ENCODE results near the gene PTGER2.

DNA sequence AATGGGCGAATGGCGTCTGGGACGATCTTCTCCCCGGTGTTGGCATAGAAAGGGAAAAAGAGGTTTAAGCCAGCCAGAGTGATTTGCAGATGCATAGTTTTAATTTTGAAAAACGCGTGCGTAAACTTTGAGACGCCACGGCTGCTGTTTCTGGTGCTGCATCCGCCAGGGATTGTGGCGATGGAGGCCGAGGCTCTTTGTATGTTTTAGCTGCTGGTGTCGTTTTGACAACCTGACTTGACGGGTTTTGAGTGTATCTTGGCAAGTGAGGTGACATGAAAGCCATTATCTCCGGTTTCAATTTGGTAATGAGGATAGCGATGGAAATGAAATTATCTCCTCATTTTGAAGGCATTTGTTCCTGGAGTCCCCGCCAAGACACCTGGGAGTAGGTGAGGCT lies 45.0 kb upstream of the PTGER2 start:
- TF ChIP-seq, protein P1, sequence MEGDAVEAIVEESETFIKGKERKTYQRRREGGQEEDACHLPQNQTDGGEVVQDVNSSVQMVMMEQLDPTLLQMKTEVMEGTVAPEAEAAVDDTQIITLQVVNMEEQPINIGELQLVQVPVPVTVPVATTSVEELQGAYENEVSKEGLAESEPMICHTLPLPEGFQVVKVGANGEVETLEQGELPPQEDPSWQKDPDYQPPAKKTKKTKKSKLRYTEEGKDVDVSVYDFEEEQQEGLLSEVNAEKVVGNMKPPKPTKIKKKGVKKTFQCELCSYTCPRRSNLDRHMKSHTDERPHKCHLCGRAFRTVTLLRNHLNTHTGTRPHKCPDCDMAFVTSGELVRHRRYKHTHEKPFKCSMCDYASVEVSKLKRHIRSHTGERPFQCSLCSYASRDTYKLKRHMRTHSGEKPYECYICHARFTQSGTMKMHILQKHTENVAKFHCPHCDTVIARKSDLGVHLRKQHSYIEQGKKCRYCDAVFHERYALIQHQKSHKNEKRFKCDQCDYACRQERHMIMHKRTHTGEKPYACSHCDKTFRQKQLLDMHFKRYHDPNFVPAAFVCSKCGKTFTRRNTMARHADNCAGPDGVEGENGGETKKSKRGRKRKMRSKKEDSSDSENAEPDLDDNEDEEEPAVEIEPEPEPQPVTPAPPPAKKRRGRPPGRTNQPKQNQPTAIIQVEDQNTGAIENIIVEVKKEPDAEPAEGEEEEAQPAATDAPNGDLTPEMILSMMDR (optimal IDR thresholded peaks at IDR 0.05 in 1 of 3, IDR thresholded peaks at IDR 0.05 in 1 of 3, conservative IDR thresholded peaks at IDR 0.05 in 1 of 3; ENCODE audit: extremely low read depth in 1 of 3, insufficient read depth in 2 of 3, low read length in 3 of 3): no peak
- TF ChIP-seq EZH2 (IDR thresholded peaks at IDR 0.05; ENCODE audit: low read length): no peak

Measured in keratinocyte (primary cell).